Measurements from ENCODE around the gene HAPLN3. TPM values are rescaled to one million over a fixed set of nuclear protein-coding genes. Genes with fewer than 3 reads are reported as not detected.
A peak's percentile ranks its signal among the peaks of the same experiment; 100 is the strongest.

Gene HAPLN3
- total RNA-seq, 6 experiments from 2014 or later = 0.12 to 1.2 (median 0.25) TPM; not detected in 1

- WGBS (ENCODE audit: insufficient coverage, low coverage, low lambda C conversion rate, missing lambda C conversion rate) = 95% methylated on average over 6 of the region's 7 CpGs
Measured at GRCh38 chr15:88906551-88906950, 11.2 kb upstream of the HAPLN3 start.

GRCh38 chr15:88906130-88906529, 10.8 kb upstream of the HAPLN3 start:
- Histone ChIP-seq H3K9me3 (no peaks in the 10 kb centered on the region), H3K4me3 (no peak overlapping the region), H3K36me3 (peaks cover 0 to 2% (median 0%) of the 10 kb centered on the region in 4 donors), H3K27ac (no peak overlapping the region), H3K27me3 (no peaks in the 10 kb centered on the region), H3K4me1 (no peaks in the 10 kb centered on the region)
- ATAC-seq (no peak), DNase-seq (no peak)
- WGBS (ENCODE audit: insufficient coverage, low coverage, low lambda C conversion rate, missing lambda C conversion rate) = 83% methylated on average over 1 of the region's 1 CpG
- TF ChIP-seq POLR2A (IDR thresholded peaks at IDR 0.05) = no peak
- TF ChIP-seq CTCF (IDR thresholded peaks at IDR 0.05) = no peak
- intact Hi-C loops (cut with DNase I) = loop anchor here in 1 of 2 donors (5.0 kb wide), 1 partner anchor 111 kb away; no protein-coding TSS in a partner anchor

More at GRCh38 chr15:88906551-88906950, 11.2 kb upstream of the HAPLN3 start:
- H3K4me3 ChIP-seq = no peak overlapping the region
- no peaks in the 10 kb centered on the region for H3K27me3 ChIP-seq
- DNase-seq = no peak
- H3K4me1 ChIP-seq = no peaks in the 10 kb centered on the region
- no peak for ATAC-seq
- peaks cover 0 to under 1% (median 0%) of the 10 kb centered on the region in 4 donors for H3K36me3 ChIP-seq
- TF ChIP-seq CTCF (IDR thresholded peaks at IDR 0.05) (no peak), POLR2A (IDR thresholded peaks at IDR 0.05) (no peak)
- H3K27ac ChIP-seq = no peak overlapping the region
- H3K9me3 ChIP-seq = no peaks in the 10 kb centered on the region
- intact Hi-C loops (cut with DNase I) = loop anchor here in 1 of 2 donors (5.0 kb wide), 1 partner anchor 111 kb away; no protein-coding TSS in a partner anchor

- Histone ChIP-seq H3K4me3 (no peak overlapping the region), H3K4me1 (no peaks in the 10 kb centered on the region), H3K36me3 (peaks cover 0 to 2% (median 0%) of the 10 kb centered on the region in 4 donors), H3K9me3 (no peaks in the 10 kb centered on the region), H3K27ac (no peak overlapping the region), H3K27me3 (no peaks in the 10 kb centered on the region)
- no peak for TF ChIP-seq POLR2A (IDR thresholded peaks at IDR 0.05)
- TF ChIP-seq CTCF (IDR thresholded peaks at IDR 0.05) = no peak
- ATAC-seq = no peak
- intact Hi-C loops (cut with DNase I) = loop anchor here in 1 of 2 donors (5.0 kb wide), 1 partner anchor 112 kb away; no protein-coding TSS in a partner anchor
- WGBS (ENCODE audit: insufficient coverage, low coverage, low lambda C conversion rate, missing lambda C conversion rate) = no CpG with 5 or more reads among the region's 11 CpGs
- DNase-seq = no peak
Measured at GRCh38 chr15:88905576-88905975, 10.2 kb upstream of the HAPLN3 start.

GRCh38 chr15:88904624-88905327, 9.4 kb upstream of the HAPLN3 start:
- Histone ChIP-seq H3K9me3 (no peaks in the 10 kb centered on the region), H3K36me3 (peaks cover 0 to 2% (median 0%) of the 10 kb centered on the region in 4 donors), H3K4me1 (no peaks in the 10 kb centered on the region), H3K4me3 (no peak overlapping the region), H3K27me3 (no peaks in the 10 kb centered on the region), H3K27ac (no peak overlapping the region)
- TF ChIP-seq CTCF (IDR thresholded peaks at IDR 0.05) (peak; percentile 95 to 98 (median 96)), POLR2A (IDR thresholded peaks at IDR 0.05) (no peak)
- peak; percentile 76 to 81 (median 79) for DNase-seq
- intact Hi-C loops (cut with DNase I) = loop anchor here (5.0 kb wide), 1 partner anchor 113 kb away; no protein-coding TSS in a partner anchor
- ATAC-seq = peak; percentile 88 to 97 (median 94)
- 39% methylated on average over 8 of the region's 10 CpGs for WGBS (ENCODE audit: insufficient coverage, low coverage, low lambda C conversion rate, missing lambda C conversion rate)
